ENCODE data around the gene SLC37A4.

DNA sequence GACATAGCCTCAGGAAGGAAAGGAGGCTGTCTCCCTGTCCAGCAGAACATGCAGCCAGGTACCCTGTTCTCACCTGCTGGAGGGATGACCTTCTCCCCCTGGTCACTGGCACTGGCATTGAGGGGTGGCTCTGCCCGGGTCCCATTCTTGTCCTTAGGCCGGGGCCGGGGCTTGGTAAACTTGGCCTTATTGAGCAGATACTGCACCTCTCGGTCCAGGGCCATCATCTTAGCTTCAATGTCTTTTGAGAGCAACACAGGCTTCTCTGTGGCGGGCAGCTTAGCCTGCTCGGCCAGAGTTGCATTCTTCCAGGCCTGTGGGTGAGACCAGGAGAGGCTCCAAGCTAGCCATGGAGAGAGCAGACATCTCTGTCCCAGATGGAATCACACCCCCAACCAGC is 15.8 kb upstream of the SLC37A4 start:
- TF ChIP-seq POLR2A (IDR thresholded peaks at IDR 0.05) = no peak
- TF ChIP-seq, protein P1, sequence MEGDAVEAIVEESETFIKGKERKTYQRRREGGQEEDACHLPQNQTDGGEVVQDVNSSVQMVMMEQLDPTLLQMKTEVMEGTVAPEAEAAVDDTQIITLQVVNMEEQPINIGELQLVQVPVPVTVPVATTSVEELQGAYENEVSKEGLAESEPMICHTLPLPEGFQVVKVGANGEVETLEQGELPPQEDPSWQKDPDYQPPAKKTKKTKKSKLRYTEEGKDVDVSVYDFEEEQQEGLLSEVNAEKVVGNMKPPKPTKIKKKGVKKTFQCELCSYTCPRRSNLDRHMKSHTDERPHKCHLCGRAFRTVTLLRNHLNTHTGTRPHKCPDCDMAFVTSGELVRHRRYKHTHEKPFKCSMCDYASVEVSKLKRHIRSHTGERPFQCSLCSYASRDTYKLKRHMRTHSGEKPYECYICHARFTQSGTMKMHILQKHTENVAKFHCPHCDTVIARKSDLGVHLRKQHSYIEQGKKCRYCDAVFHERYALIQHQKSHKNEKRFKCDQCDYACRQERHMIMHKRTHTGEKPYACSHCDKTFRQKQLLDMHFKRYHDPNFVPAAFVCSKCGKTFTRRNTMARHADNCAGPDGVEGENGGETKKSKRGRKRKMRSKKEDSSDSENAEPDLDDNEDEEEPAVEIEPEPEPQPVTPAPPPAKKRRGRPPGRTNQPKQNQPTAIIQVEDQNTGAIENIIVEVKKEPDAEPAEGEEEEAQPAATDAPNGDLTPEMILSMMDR (IDR thresholded peaks at IDR 0.05) = no peak
